Cortex of kidney (tissue), 1 donor: ENCODE data around the gene ANGPTL2.

Source experiments
- DNase-seq: peaks from one replicate; lab custom pipeline; 2025; lab: John Stamatoyannopoulos, UW

Gene ANGPTL2

GRCh38 chr9:127049581-127049980 lies 72.9 kb downstream of the ANGPTL2 start:
- no peak for DNase-seq

- no peak for DNase-seq
Observed at GRCh38 chr9:127049044-127049443, 73.4 kb downstream of the ANGPTL2 start.

- no peak for DNase-seq
Observed at GRCh38 chr9:127047971-127048370, 74.5 kb downstream of the ANGPTL2 start.

- no peak for DNase-seq
Observed at GRCh38 chr9:127045148-127045547, 77.3 kb downstream of the ANGPTL2 start.

- DNase-seq: no peak
Observed at GRCh38 chr9:127039492-127039891, 82.9 kb downstream of the ANGPTL2 start.

GRCh38 chr9:127038531-127038930 lies 83.9 kb downstream of the ANGPTL2 start:
- no peak for DNase-seq
